SK-N-SH (cell line): Measurements from ENCODE around the gene STAM2. TPM values are rescaled to one million over a fixed set of nuclear protein-coding genes. Genes with fewer than 3 reads are reported as not detected.

Source experiments
- CTCF ChIA-PET: fragments of 300-600, 350-600 bp; formaldehyde crosslinking; extraction: SDS; loops from one replicate; lab custom pipeline; 2021; lab: Yijun Ruan, JAX
- POLR2A ChIA-PET: fragments of 350-600 bp; sonication (Branson Sonifier 250); formaldehyde crosslinking; extraction: SDS; loops from one replicate; lab custom pipeline; 2020; ENCODE audit warnings: antibody characterized with exemption, inconsistent platforms; lab: Yijun Ruan, JAX
- DNase-seq: peaks from one replicate; pipeline ENCODE4 v3.0.0; 2012
- H2AFZ ChIP-seq: fragments of 200-600 bp; sonication (generic); 2 replicates; pipeline ENCODE4 v1.8.1; 2016; ENCODE audit warnings: antibody characterized with exemption, mild to moderate bottlenecking, low read depth
- H3F3A ChIP-seq: fragments of 200-600 bp; sonication (generic); replicated peaks from 2 replicates; pipeline ENCODE3; 2016; ENCODE audit warnings: antibody characterized with exemption, mild to moderate bottlenecking; ENCODE audit not compliant: insufficient read depth
- H3K27ac ChIP-seq, 2 experiments: fragments of 200-500 bp in 1 of 2; fragments of 200-600 bp in 1 of 2; sonication (Bioruptor generic) in 1 of 2; sonication (generic), shearing (Covaris generic) in 1 of 2; 2 replicates each; pipeline versions ENCODE4 v1.5.1 to v1.6.1; 2014 to 2016; ENCODE audit warnings: low read depth in 2 of 2, inconsistent platforms in 1 of 2, low read length in 1 of 2, mild to moderate bottlenecking in 1 of 2, mixed read lengths in 1 of 2
- H3K27me3 ChIP-seq: fragments of 200-600 bp; sonication (generic), shearing (Covaris generic); 2 replicates; pipeline ENCODE4 v1.6.1; 2016; ENCODE audit warnings: mixed run types; ENCODE audit not compliant: insufficient read depth
- H3K36me3 ChIP-seq, 2 experiments: fragments of 200-500 bp in 1 of 2; fragments of 200-600 bp in 1 of 2; sonication (Bioruptor generic) in 1 of 2; sonication (generic) in 1 of 2; replicated peaks in 1 of 2; 2 replicates each; pipeline versions ENCODE3 to v1.5.1; 2014 to 2016; ENCODE audit warnings: low read length in 1 of 2, mild to moderate bottlenecking in 1 of 2; ENCODE audit not compliant: insufficient read depth in 2 of 2, control insufficient read depth in 1 of 2
- H3K4me1 ChIP-seq, 2 experiments: fragments of 200-500 bp in 1 of 2; fragments of 200-600 bp in 1 of 2; sonication (Bioruptor generic) in 1 of 2; sonication (generic), shearing (Covaris generic) in 1 of 2; 2 replicates each; pipeline versions ENCODE4 v1.5.1 to v1.6.1; 2014 to 2016; ENCODE audit warnings: low read depth in 1 of 2, low read length in 1 of 2, mixed run types in 1 of 2; ENCODE audit not compliant: insufficient read depth in 2 of 2, control insufficient read depth in 1 of 2
- H3K4me2 ChIP-seq: fragments of 200-600 bp; sonication (generic), shearing (Covaris generic); 2 replicates; pipeline ENCODE4 v1.6.1; 2017; ENCODE audit warnings: mixed run types
- H3K4me3 ChIP-seq, 2 experiments: fragments of 200-500 bp in 1 of 2; fragments of 200-600 bp in 1 of 2; sonication (Bioruptor generic) in 1 of 2; sonication (generic), shearing (Covaris generic) in 1 of 2; 2 replicates each; pipeline versions ENCODE4 v1.5.1 to v1.8.1; 2014 to 2016; ENCODE audit warnings: low read depth in 2 of 2, inconsistent platforms in 1 of 2, low read length in 1 of 2, mild to moderate bottlenecking in 1 of 2, mixed read lengths in 1 of 2, moderate library complexity in 1 of 2
- H3K79me2 ChIP-seq: fragments of 200-600 bp; sonication (generic); 2 replicates; pipeline ENCODE4 v1.8.1; 2017; ENCODE audit warnings: mild to moderate bottlenecking; ENCODE audit not compliant: insufficient read depth
- H3K9ac ChIP-seq: fragments of 200-600 bp; sonication (generic); 2 replicates; pipeline ENCODE4 v1.6.1; 2017; ENCODE audit warnings: mixed run types
- H3K9me2 ChIP-seq: fragments of 200-600 bp; sonication (generic); 2 replicates; pipeline ENCODE4 v1.6.1; 2017; ENCODE audit warnings: mixed run types
- H3K9me3 ChIP-seq: fragments of 200-600 bp; sonication (generic); 2 replicates; pipeline ENCODE4 v1.6.1; 2017; ENCODE audit warnings: mixed run types, mild to moderate bottlenecking, moderate library complexity
- H4K20me1 ChIP-seq: fragments of 200-600 bp; sonication (generic); 2 replicates; pipeline ENCODE4 v1.6.1; 2017; ENCODE audit warnings: mild to moderate bottlenecking, mixed run types; ENCODE audit not compliant: insufficient read depth
- CHD2 ChIP-seq: fragments of 150-350 bp; IDR thresholded peaks from 2 replicates; pipeline ENCODE4 v1.6.1; 2018; ENCODE audit warnings: low read length; ENCODE audit not compliant: partially characterized antibody
- EP300 ChIP-seq, 2 experiments: IDR thresholded peaks; 2 replicates each; pipeline versions ENCODE4 v1.4.0 to v1.6.1; 2012; ENCODE audit warnings: borderline replicate concordance in 1 of 2, low read depth in 1 of 2, low read length in 1 of 2
- EZH2phosphoT487 ChIP-seq: fragments of 200-600 bp; sonication (generic); IDR thresholded peaks from 2 replicates; pipeline ENCODE4 v1.6.1; 2017; ENCODE audit warnings: low read depth, mixed run types, mild to moderate bottlenecking, antibody characterized with exemption, moderate library complexity, borderline replicate concordance
- FOSL2 ChIP-seq: IDR thresholded peaks from 2 replicates; pipeline ENCODE4 v1.4.0; 2012; ENCODE audit warnings: low read depth, mild to moderate bottlenecking, moderate library complexity, borderline replicate concordance
- GATA2 ChIP-seq: sonication (generic); formaldehyde crosslinking; IDR thresholded peaks from 2 replicates; pipeline ENCODE4 v1.5.0; 2020; ENCODE audit warnings: mild to moderate bottlenecking, missing genetic modification reagents
- JUND ChIP-seq: IDR thresholded peaks from 2 replicates; pipeline ENCODE4 v1.4.0; 2012
- MEF2A ChIP-seq: IDR thresholded peaks from 2 replicates; pipeline ENCODE4 v1.4.0; 2012; ENCODE audit warnings: low read depth, borderline replicate concordance
- NFIC ChIP-seq: IDR thresholded peaks from 2 replicates; pipeline ENCODE4 v1.4.0; 2012; ENCODE audit warnings: borderline replicate concordance
- NRF1 ChIP-seq: IDR thresholded peaks from 2 replicates; pipeline ENCODE4 v1.6.1; 2012; ENCODE audit warnings: low read depth, mild to moderate bottlenecking, low read length
- POLR2AphosphoS5 ChIP-seq: IDR thresholded peaks from 2 replicates; pipeline ENCODE4 v1.6.1; 2012; ENCODE audit warnings: low read depth, low read length
- RAD21 ChIP-seq: IDR thresholded peaks from 2 replicates; pipeline ENCODE4 v1.6.1; 2012; ENCODE audit warnings: mild to moderate bottlenecking, low read length
- RXRA ChIP-seq: IDR thresholded peaks from 2 replicates; pipeline ENCODE4 v1.4.0; 2012; ENCODE audit warnings: low read depth, mild to moderate bottlenecking, borderline replicate concordance
- SIN3A ChIP-seq: IDR thresholded peaks from 2 replicates; pipeline ENCODE4 v1.6.1; 2012; ENCODE audit warnings: low read depth, mild to moderate bottlenecking, low read length, moderate library complexity, borderline replicate concordance
- SMC3 ChIP-seq: IDR thresholded peaks from 2 replicates; pipeline ENCODE4 v1.6.1; 2012; ENCODE audit warnings: low read depth, low read length, improper control_type of control experiment
- TAF1 ChIP-seq: IDR thresholded peaks from 2 replicates; pipeline ENCODE4 v1.6.1; 2012; ENCODE audit warnings: low read depth, mild to moderate bottlenecking, low read length, moderate library complexity, borderline replicate concordance
- TCF12 ChIP-seq: IDR thresholded peaks from 2 replicates; pipeline ENCODE4 v1.4.0; 2012
- WGBS: methylation state at CpG from one replicate; pipeline ENCODE4 v1.1.6; 2017; ENCODE audit warnings: low lambda C conversion rate; 5-methylcytosine and 5-hydroxymethylcytosine counted together
- polyA plus RNA-seq, 3 experiments: library from polyadenylated mRNA; depleted of rRNA; stranded (reverse); fragments of >200 nt; gene quantifications; 2 replicates each; pipeline ENCODE4 v1.2.3, GENCODE V29; 2012
- TF ChIP-seq, protein P1 (sequence below): fragments of 150-350 bp; IDR thresholded peaks from 2 replicates; pipeline ENCODE4 v1.6.1; 2017; ENCODE audit warnings: antibody characterized with exemption, low read length, low read depth, borderline replicate concordance
- TF ChIP-seq, protein P2 (sequence below): IDR thresholded peaks from 2 replicates; pipeline ENCODE4 v1.6.1; 2012; ENCODE audit warnings: mild to moderate bottlenecking, low read depth, low read length, moderate library complexity
- TF ChIP-seq, protein P3 (sequence below): IDR thresholded peaks from 2 replicates; pipeline ENCODE4; 2012
- TF ChIP-seq, protein P4 (sequence below): IDR thresholded peaks from 2 replicates; pipeline ENCODE4 v1.4.0; 2012; ENCODE audit warnings: low read depth, borderline replicate concordance

STAM2 gene
- polyA plus RNA-seq, 1 of the 3 experiments (the other 2 are of a cell fraction), result 6.9 TPM

DNA sequence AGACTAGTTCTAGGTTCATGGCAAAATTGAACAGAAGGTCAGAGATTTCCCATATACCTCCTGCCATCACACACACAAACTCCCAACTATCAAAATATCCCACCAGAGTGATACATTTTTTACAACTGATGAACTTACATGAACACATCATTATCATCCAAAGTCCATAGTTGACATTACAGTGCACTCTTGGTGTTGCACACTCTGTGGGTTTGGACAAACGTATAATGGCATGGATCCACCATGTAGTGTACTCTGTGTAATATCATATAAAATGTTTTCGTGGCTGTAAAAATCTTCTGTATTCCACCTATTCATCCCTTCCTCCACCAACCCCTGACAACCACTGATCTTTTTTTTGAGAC, 25.9 kb upstream of the STAM2 start:
- DNase-seq, result no peak
- Histone ChIP-seq H3K27me3 (no peaks in the 10 kb centered on the region), H2AFZ (peak overlapping the region; percentile 80), H3K36me3 (no peaks in the 10 kb centered on the region), H3K4me1 (peaks cover 8 to 10% of the 10 kb centered on the region in 2 experiments; a peak in 3 of 4 replicates), H4K20me1 (no peaks in the 10 kb centered on the region), H3K79me2 (no peaks in the 10 kb centered on the region), H3K4me3 (no peak overlapping the region), H3K9me3 (no peaks in the 10 kb centered on the region), H3K27ac (peak overlapping the region in 1 of 2 experiments; percentile 89; a peak in 2 of 4 replicates), H3K9me2 (no peaks in the 10 kb centered on the region), H3K4me2 (0 out of 2 replicates have a peak overlapping the region, but pooled peaks have one; percentile 73), H3K9ac (peak overlapping the region; percentile 64; the same call in 1 of the 2 replicates), H3F3A (peaks cover 30% of the 10 kb centered on the region)
- WGBS, result 88% methylated on average over 2 of the region's 2 CpGs
- CTCF ChIA-PET, result interaction anchor here (0.7 kb wide), 1 partner anchor 134 kb away, joined by 3 read pairs; the partner anchor contains the start of gene FMNL2
- no peak for TF ChIP-seq NFIC
- TF ChIP-seq, protein P1, sequence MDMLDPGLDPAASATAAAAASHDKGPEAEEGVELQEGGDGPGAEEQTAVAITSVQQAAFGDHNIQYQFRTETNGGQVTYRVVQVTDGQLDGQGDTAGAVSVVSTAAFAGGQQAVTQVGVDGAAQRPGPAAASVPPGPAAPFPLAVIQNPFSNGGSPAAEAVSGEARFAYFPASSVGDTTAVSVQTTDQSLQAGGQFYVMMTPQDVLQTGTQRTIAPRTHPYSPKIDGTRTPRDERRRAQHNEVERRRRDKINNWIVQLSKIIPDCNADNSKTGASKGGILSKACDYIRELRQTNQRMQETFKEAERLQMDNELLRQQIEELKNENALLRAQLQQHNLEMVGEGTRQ, result no peak
- no peak for TF ChIP-seq TAF1
- no peak for TF ChIP-seq MEF2A
- TF ChIP-seq EP300 (IDR thresholded peaks at IDR 0.05; ENCODE audit: borderline replicate concordance in 1 of 2, low read depth in 1 of 2, low read length in 1 of 2), result no peak
- TF ChIP-seq JUND, result no peak
- no peak for TF ChIP-seq GATA2
- no peak for TF ChIP-seq EZH2phosphoT487
- TF ChIP-seq, protein P2, sequence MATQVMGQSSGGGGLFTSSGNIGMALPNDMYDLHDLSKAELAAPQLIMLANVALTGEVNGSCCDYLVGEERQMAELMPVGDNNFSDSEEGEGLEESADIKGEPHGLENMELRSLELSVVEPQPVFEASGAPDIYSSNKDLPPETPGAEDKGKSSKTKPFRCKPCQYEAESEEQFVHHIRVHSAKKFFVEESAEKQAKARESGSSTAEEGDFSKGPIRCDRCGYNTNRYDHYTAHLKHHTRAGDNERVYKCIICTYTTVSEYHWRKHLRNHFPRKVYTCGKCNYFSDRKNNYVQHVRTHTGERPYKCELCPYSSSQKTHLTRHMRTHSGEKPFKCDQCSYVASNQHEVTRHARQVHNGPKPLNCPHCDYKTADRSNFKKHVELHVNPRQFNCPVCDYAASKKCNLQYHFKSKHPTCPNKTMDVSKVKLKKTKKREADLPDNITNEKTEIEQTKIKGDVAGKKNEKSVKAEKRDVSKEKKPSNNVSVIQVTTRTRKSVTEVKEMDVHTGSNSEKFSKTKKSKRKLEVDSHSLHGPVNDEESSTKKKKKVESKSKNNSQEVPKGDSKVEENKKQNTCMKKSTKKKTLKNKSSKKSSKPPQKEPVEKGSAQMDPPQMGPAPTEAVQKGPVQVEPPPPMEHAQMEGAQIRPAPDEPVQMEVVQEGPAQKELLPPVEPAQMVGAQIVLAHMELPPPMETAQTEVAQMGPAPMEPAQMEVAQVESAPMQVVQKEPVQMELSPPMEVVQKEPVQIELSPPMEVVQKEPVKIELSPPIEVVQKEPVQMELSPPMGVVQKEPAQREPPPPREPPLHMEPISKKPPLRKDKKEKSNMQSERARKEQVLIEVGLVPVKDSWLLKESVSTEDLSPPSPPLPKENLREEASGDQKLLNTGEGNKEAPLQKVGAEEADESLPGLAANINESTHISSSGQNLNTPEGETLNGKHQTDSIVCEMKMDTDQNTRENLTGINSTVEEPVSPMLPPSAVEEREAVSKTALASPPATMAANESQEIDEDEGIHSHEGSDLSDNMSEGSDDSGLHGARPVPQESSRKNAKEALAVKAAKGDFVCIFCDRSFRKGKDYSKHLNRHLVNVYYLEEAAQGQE, result no peak
- TF ChIP-seq, protein P3, sequence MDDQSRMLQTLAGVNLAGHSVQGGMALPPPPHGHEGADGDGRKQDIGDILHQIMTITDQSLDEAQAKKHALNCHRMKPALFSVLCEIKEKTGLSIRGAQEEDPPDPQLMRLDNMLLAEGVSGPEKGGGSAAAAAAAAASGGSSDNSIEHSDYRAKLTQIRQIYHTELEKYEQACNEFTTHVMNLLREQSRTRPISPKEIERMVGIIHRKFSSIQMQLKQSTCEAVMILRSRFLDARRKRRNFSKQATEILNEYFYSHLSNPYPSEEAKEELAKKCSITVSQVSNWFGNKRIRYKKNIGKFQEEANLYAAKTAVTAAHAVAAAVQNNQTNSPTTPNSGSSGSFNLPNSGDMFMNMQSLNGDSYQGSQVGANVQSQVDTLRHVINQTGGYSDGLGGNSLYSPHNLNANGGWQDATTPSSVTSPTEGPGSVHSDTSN, result no peak
- no peak for TF ChIP-seq SIN3A
- TF ChIP-seq CHD2, result no peak
- no peak for TF ChIP-seq POLR2AphosphoS5
- no peak for TF ChIP-seq TCF12
- TF ChIP-seq NRF1, result no peak
- no peak for TF ChIP-seq SMC3
- TF ChIP-seq FOSL2, result no peak
- TF ChIP-seq RXRA, result no peak
- TF ChIP-seq, protein P4, sequence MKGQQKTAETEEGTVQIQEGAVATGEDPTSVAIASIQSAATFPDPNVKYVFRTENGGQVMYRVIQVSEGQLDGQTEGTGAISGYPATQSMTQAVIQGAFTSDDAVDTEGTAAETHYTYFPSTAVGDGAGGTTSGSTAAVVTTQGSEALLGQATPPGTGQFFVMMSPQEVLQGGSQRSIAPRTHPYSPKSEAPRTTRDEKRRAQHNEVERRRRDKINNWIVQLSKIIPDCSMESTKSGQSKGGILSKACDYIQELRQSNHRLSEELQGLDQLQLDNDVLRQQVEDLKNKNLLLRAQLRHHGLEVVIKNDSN, result no peak
- no peak for TF ChIP-seq RAD21
- POLR2A ChIA-PET, result no interaction called here
